ENCODE results near the gene TASOR.

The TASOR gene

GRCh38 chr3:56681984-56682461 is 1.0 kb downstream of the TASOR start:
- DNase-seq = no peak

DNA sequence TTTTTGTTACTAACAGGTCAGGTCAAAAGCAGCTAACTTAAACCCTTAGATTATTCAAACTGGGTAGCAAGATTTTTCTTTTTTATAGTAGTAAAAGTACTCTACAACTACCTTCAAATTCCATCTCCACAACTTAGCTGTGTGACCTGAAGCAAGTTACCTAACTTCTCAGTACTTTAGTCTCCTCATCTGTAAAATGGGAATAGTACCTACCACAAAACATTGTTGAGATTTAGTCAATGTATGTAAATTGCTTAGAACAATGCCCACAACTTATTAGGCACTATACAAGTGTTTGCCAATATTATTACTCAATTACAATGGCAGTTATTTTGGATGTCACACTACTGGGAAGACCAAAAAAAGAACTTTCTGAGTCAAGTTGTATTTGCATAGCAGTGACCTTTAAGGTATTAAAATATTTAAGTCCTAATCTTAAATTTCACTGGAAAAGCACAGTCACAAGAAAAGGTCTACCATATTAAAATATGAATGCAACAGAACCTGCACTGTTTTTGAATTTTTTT is 2.9 kb downstream of the TASOR start:
- no peak for DNase-seq

- DNase-seq = no peak
These were observed 5.8 kb downstream of the TASOR start for GRCh38 chr3:56677286-56677685.

- no peak for DNase-seq
These were observed 9.1 kb downstream of the TASOR start for GRCh38 chr3:56673781-56674457.

GRCh38 chr3:56667973-56668579 is 15.0 kb downstream of the TASOR start:
- no peak for DNase-seq

DNA sequence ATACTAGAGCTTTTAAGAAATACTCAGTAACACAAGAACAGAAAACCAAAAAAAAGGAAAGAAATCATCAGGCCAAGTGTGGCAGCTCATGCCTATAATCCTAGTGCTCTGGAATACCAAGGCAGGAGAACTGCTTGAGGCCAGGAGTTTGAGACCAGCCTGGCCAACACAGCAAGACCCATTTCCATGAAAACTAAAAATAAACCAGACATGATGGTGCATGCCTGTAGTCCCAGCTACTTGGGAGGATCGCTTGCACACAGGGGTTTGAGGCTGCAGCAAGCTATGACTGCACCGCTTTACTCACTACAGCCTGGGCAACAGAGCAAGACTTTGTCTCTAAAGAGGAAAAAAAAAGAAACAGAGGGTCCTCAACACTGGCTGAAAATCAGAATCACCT is 18.2 kb downstream of the TASOR start:
- no peak for DNase-seq

GRCh38 chr3:56655709-56656108 is 27.4 kb downstream of the TASOR start:
- DNase-seq = no peak

GRCh38 chr3:56654460-56654859 is 28.6 kb downstream of the TASOR start:
- DNase-seq = no peak

DNA sequence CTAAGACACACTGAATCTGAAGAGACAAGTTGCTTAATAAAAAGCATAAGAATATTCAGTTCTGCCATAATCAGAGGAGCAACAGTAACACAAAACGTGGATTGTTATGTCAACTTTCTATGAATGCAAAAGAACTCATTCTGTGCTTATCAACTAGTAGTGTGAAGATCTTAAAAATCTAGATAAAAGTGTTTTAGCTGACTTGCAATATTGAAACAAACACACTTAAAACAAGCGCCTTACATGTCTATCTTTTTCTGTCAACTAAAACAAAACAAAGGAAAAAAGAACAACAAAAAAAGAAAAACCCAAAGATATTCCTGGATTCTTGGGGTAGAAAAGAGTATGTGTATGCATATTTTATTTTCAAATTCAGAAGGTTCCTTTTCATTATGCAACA is 37.7 kb downstream of the TASOR start:
- DNase-seq = no peak

DNA sequence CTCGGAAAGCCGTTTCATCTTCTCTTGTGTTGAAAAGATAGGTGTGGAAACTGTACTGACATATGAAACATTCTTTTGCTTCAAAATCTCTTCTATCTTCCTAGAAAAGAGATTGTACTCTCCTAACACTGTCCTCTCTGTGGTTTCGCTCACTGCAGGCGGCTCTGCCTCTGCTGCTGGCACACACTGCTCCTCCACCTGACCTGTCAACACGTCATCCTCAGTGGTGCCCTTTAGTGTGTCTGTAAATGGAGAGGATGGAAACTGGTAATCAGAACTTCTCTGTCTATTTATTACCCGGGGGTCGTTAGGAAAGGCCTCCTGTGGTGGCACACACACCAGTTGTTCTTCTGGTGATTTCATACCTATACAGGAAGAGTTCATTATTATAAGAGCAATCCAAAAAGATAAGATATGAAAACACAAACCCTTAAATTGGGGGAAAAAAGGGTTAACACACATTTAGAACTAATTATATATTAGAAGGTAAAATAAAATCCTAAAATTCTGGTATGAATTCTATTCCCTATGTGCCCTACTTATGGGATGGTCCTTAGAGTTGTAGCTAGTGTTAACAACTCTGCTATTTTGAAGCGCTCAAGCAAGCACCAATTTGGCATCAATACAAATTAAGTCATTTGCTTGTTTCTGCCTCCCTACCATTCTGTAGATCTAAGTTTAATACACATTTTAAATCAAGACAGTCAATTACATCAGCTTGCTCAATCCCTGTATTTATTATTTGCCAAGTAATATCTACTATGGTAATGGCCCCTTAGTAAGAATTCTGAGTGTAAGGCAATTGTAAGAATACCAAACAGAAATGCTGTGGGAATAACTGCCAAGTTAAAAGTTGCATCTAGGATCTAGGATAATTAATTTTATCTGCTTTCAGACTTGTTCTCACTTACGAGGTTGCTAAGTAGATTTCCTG is 49.2 kb downstream of the TASOR start:
- no peak for DNase-seq

Data from activated CD4-positive, alpha-beta T cell treated with anti-CD3 and anti-CD28 coated beads, Interleukin-2, amount 50 U/mL, for 4 hours (primary cell).